ENCODE results near the gene ITGB5.
A peak's percentile ranks its signal among the peaks of the same experiment; 100 is the strongest.
"Not testable (repeated sequence)": the region's sequence is repeated elsewhere in the genome, so short reads cannot be mapped to it uniquely, and the experiment has no call there.

Gene ITGB5

DNA sequence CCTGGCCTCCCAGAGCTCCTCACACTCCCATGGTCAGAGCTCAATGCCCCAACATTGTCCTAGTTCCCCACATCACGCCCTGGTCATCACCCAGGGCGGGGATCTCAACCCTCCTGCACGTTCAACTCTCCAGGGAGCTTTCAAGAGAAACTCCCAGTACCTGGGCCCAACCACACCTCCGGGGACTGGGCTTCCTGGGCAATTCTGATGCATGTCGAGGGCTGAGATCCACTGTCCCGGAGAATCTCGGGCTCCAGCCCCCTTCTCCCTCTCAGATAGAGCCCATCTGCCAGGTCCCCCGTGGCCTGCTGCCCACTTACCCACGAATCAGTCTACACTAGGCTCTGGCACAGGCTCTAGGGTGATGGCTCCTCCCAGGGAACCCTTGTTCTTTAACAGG lies 117.7 kb downstream of the ITGB5 start:
- DNase-seq, result no peak

DNA sequence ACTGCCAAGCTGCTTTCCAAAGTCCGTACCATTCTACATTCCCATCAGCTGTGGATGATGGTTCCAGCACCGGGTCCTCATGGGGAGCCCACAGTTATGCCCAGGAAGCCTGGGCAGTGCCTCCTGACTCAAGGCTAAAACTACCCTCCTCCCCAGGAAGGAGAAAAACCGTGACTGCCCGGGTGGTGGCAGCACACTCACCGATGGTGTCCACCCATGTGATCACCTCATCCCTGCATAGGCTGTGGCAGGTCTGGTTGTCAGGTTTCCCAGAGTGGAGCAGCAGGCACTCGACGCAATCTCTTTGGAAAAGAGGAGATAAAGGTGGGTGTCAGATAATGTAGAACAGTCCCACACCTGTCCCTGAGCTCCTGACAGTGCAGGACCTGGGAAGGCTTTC lies 118.4 kb downstream of the ITGB5 start:
- no peak for DNase-seq

DNA sequence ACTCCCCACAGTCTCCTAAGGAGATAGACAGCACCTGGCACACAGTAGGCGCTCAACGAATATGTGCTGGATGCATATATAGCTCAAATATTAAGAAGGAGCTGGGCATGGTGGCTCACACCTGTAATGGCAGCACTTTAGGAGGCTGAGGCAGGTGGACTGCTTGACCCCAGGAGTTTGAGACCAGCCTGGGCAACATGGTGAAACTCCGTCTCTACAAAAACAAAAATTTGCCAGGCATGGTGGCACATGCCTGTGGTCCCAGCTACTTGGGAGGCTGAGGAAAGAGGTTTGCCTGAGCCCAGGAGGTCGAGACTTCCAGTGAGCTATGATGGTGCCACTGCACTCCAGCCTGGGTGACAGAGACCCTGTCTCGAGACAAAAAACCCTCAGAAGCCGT lies 119.5 kb downstream of the ITGB5 start:
- DNase-seq, result no peak

- DNase-seq, result no peak
These were observed 119.9 kb downstream of the ITGB5 start for GRCh38 chr3:124767264-124767663.

DNA sequence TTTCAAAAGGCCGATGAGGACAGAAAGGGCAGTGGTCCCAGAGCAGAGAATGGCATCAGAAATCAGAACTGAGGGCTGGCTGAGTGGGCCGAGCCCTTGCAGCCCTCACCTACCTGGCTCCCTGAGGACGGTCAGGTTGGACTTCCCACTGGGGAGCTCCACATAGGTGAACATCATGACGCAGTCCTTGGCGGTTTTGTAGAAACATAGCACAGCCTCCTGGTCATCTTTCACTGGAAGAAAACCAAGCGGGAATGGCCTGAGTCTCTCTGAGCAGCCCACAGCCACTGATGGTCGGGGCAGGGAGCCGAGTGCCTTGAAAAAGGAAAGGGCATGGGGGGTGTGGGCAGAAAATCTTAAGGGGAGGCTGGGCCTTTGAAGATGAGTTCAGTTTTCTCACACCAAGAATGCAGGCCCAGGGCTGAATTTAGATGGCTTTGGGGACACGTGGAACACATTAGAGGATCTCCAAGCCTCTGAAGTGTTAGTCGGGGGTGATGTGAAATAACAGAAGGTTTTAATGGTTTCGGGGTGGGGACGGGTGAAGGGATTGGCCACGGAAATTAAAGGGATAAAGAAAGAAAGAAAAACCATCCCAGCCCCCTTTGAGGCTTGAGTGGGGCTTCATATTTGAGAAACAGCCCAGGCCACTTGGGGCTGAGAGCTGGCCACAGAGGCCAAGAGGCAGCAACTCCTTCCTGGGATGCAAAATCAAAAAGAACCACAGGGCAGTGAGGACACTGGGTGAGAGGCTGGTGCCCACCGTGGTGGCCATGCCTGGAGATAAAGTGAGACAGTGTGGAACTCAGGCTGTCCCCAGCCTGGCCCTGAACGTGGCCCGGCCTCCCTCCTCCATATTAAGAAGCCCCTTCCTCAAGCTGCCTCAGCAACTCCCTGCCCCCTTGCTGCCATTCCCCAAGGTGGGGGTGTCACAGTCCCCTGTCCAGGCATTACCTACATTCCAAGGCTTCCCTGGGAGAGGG lies 120.8 kb downstream of the ITGB5 start:
- no peak for DNase-seq

- DNase-seq, result no peak
These were observed 121.8 kb downstream of the ITGB5 start for GRCh38 chr3:124765197-124765840.

DNA sequence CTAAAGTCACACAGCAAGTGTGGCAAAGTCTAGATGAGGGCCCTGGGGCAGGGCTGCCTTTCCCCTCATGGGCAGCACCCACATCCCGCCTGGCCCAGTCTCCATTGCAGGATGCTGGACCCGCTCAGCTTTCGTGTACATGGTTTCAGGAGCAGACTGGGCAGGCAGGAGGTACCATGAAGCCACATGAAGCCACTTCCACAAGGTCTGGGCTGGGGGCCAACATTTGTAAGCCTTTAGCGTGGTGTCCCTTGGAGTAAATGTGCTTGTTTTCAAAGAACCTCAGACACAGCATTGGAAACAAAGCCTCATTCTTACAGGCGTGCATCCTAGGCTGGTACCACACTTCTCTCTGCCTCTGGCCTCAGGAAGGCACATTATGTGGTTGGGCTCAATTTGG lies 122.4 kb downstream of the ITGB5 start:
- no peak for DNase-seq

- DNase-seq, result no peak
These were observed 123.4 kb downstream of the ITGB5 start for GRCh38 chr3:124763644-124764358.

GRCh38 chr3:124763206-124763605 lies 124.0 kb downstream of the ITGB5 start:
- no peak for DNase-seq

DNA sequence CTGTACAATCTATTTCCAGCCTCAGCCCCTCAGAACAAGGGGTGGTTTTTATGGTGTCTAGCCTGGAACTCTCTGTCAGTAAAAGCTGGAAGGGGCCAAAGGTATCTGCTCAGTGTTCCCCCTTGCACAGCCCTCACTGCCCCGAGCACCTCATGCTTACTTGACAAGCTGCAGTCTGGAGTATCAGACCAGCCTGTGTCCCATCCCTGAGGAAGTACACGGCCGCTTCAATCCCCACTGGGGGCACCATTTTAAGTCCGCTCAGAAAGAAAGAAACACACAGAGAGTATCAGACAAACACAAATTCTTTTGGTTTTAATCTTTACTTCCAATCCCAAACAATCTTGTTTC lies 124.5 kb downstream of the ITGB5 start:
- DNase-seq, result no peak

- no peak for DNase-seq
These were observed 125.1 kb downstream of the ITGB5 start for GRCh38 chr3:124761935-124762660.

DNA sequence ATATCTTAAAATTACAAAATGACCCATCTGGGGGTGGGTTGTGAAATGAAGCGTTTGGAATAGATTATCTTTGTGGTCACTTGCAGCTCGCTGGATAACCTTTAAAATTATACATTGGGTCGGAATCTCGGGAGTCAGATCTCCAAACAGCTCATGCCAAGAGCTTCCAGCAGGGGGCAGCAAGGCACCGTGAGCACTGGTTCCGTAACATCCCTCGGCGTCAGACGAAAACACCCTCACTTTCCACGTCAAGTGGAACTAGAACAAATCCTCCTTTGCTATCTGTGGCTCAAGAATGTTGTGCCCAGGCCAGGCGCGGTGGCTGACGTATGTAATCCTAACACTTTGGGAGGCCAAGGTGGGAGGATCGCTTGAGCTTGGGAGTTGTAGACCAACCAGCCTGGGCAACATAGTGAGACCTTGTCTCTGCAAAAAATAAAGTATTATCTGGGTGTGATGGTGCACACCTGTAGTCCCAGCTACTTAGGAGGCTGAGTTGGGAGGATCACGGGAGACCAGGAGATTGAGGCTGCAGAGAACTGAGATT lies 125.8 kb downstream of the ITGB5 start:
- DNase-seq, result peak; percentile 64

GRCh38 chr3:124760601-124761000 lies 126.6 kb downstream of the ITGB5 start:
- DNase-seq, result peak; percentile 10

DNA sequence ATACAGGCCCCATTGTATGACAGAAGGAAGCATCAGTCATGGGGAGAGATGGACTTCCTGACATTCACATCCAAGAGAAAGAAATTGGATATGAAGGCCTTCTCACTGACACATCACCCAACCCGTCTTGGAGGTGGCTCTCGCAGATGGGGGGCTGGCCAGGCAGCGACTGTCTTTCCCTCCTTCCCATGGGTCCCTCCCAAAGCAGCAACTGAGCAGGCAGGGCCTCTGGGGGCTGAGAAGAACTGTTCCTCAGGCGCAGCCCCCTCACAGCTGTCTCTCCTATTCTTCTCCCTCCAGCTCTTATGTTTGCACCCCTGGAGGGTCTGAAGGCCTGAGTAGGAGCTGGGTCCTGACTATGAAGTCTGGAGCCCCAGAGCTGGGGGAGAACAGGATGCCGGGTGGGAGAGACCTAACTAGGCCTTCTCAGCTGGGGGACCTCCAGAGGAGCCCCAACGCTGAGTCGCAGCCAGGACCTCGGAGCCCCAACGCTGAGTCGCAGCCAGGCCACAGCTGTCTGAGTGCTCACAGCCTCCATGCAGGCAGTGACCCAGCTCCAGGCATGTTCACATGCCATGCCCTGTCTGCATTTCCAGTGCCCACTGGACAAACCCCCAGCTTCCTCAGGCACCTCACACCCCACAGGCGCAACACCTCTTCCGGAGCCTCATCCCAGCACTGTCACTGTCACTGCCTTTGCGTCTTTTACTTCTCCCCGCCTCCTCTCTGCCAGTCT lies 127.3 kb downstream of the ITGB5 start:
- DNase-seq, result no peak

GRCh38 chr3:124758851-124759635 lies 128.1 kb downstream of the ITGB5 start:
- DNase-seq, result no peak

DNA sequence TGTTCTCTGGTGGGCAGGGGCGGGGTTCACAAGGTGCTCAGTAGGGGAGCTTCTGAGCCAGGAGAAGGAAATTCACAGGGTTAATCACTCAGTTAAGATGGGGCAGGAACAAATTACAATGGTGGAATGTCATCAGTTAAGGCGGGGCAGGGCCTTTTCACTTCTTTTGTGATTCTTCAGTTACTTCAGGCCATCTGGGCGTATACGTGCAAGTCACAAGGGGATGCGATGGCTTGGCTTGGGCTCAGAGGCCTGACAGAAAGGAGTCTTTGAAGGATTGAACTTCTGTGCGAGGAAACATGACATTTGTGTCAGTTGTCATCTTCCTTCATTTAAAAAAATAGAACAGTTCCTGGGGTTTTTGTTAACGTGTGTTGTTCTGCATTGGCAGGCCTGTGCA lies 129.2 kb downstream of the ITGB5 start:
- DNase-seq, result not testable (repeated sequence)

- no peak for DNase-seq
These were observed 135.1 kb downstream of the ITGB5 start for GRCh38 chr3:124752051-124752450.

- no peak for DNase-seq
These were observed 135.7 kb downstream of the ITGB5 start for GRCh38 chr3:124751501-124751900.

DNA sequence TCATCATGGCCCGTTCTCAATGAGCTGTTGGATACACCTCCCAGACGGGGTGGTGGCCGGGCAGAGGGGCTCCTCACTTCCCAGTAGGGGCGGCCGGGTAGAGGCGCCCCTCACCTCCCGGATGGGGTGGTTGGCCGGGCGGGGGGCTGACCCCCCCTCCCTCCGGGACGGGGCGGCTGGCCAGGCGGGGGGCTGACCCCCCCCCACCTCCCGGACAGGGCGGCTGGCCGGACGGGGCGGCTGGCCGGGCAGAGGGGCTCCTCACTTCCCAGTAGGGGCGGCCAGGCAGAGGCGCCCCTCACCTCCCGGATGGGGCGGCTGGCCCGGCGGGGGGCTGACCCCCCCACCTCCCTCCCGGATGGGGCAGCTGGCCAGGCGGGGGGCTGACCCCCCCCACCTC lies 137.3 kb downstream of the ITGB5 start:
- not testable (repeated sequence) for DNase-seq

GRCh38 chr3:124748560-124749198 lies 138.5 kb downstream of the ITGB5 start:
- no peak for DNase-seq

All from NCI-H2171 (cell line).